HG02970 (cell line): ENCODE results near the gene LRP8.
"Not testable (repeated sequence)": the region's sequence is repeated elsewhere in the genome, so short reads cannot be mapped to it uniquely, and the experiment has no call there.

Experiments
- ATAC-seq: cut with Tn5 transposase; IDR thresholded peaks from one replicate; pipeline ENCODE4 v1.9.1; 2021; ENCODE audit warnings: mild to moderate bottlenecking, moderate library complexity, moderate number of reproducible peaks; ENCODE audit not compliant: unreplicated experiment, low FRiP score

LRP8 gene

DNA sequence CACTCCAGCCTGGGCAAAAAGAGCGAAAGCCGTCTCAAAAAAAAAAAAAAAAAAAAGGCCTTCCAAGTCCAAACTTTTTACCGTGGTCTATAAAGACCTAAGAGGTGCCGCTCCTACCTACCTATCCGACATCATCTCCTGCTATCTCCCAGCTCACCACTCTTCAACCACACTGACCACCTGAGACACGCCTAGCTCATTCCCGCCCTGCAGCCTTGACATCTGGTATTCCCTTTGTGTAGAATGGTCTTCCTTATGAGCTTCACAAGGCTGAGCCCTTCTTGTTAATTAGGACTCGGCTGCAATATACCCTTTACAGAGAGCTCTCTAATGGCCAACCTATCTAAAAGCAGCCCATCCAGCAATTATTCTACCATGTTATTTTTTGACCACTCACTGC is 90.2 kb downstream of the LRP8 start:
- no peak for ATAC-seq

DNA sequence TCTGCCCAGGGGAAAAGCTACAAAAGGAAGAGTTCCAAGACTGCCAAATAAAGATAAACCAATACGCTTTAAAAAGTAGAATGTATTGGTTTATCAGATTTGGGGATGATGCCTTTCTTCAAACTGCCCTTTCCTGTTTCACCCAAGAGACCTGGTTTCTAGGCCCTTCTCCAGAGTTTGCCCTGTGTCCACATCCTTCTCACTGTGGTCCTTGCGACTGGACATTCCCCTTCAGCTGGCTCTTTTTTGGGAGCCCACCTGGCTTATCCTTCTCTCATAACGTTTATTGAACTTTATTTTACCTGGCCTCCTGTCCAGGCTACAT is 106.9 kb downstream of the LRP8 start:
- no peak for ATAC-seq

DNA sequence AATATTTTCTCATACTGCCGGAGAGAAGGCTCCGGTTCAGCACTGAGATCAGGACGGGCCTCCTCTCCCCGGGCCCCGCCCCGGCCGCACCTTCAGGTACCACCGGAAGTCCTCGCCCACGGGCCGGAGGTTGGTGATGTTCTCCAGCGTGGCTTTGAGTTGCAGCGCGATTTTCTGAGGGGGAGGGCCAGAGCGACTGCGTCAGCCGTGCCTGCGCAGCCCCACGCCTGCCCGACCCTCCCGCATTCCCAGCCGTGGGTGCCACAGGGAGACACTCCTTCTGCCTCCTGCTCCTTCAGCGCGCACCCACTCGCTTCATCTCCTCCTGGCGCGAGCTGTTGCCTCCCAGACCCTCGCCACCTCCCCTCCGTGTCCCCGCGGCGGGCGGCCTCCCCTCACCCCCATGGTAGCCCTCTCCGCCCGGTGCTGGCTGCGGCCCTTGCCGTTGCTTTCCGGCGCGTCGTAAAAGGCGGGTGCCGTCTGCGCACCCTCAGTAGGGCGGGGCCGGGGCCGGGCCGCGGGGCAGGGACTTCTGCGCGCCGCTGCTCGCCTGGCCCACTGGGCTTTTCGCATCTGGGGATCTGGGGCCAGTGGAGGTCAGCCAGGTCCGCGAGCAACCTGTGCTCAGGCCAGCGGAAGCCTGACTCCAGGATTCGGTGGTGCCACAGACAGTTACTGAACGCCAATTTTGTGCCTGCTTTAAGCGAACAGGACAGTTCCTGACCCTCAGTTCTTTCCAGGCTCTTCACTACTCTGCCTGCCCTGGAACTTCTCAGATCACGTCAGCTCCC is 107.5 kb downstream of the LRP8 start, which contains the start of gene CZIB:
Gene CZIB (minus strand): TSS at position 464 of the 791 bp plus-strand sequence. CDS start 59 bp downstream, at position 405.
- ATAC-seq, result peak; percentile 93

DNA sequence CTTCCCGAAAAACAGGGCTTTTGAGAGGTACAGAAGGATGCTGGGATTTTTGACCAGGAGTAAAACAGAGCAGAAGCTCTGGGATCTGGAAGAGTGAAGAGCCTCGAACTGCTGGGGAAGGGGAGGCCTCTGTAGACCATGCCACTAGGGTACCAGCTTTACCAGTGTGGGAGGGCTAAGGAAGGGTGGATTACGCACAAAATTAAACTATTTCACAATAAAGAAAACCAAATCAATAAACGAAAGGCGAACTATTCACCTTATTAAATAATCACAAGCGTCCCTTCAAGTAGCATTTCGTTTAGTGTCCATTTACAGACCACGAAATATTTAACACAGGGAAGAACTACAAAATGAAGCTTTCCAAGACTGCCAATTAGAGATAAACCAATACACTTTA is 108.2 kb downstream of the LRP8 start:
- no peak for ATAC-seq

DNA sequence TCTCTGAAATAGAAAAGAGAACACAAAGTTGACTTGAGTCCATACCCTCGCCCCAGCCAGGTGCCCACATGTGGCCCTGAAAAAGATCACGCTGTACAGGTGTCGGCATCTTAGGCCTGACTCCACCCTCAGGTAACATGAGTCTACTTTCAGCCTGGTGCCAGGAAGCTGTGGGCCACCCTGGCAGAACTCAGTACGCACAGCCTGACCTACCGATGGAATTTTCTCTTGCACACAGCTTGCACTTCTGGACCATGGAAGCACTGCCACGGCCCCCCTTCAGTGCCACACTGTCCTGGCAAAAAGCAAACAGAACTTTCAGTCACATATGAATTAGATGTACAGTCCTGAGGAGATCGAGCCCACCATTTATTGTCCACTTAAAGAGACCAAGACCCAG is 109.7 kb downstream of the LRP8 start:
- no peak for ATAC-seq

DNA sequence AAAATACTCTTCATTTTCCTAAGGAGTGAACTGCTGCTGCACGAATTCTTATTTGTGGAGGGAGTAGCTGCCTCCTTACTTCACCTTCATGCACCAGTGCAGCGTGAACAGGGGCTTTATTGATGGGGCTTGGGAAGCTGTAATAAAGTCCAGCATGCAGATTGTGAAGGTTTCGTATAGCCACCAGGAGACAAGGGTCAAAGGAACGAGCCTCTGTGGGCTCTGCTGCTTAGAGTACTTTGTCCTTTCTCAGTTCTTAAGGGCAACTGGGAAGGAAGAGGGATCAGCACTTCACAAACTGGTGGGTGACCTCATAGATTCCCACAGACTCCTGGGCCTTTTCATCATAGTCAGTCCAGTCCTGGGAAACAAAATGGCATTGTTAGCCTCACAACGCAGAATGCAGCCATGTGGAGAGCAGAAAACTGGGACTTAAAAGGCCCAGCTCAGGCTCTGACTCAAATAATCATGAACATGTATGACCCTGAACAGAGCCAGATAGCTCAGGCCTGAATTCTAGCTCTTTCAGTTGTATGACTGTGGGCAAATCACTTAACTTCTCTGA is 113.4 kb downstream of the LRP8 start:
- ATAC-seq, result no peak

DNA sequence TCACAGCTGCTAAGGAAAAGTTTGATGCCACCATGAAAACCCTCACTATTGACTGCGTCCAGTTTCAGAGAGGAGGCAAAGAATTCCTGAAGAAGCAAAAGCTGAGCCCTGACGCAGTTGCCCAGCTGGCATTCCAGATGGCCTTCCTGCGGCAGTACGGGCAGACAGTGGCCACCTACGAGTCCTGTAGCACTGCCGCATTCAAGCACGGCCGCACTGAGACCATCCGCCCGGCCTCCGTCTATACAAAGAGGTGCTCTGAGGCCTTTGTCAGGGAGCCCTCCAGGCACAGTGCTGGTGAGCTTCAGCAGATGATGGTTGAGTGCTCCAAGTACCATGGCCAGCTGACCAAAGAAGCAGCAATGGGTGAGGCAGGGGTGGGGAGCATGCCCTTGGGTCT is 116.9 kb downstream of the LRP8 start:
- no peak for ATAC-seq

DNA sequence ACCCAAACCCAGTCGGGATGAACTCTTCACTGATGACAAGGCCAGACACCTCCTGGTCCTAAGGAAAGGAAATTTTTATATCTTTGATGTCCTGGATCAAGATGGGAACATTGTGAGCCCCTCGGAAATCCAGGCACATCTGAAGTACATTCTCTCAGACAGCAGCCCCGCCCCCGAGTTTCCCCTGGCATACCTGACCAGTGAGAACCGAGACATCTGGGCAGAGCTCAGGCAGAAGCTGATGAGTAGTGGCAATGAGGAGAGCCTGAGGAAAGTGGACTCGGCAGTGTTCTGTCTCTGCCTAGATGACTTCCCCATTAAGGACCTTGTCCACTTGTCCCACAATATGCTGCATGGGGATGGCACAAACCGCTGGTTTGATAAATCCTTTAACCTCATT is 117.5 kb downstream of the LRP8 start:
- ATAC-seq, result no peak

DNA sequence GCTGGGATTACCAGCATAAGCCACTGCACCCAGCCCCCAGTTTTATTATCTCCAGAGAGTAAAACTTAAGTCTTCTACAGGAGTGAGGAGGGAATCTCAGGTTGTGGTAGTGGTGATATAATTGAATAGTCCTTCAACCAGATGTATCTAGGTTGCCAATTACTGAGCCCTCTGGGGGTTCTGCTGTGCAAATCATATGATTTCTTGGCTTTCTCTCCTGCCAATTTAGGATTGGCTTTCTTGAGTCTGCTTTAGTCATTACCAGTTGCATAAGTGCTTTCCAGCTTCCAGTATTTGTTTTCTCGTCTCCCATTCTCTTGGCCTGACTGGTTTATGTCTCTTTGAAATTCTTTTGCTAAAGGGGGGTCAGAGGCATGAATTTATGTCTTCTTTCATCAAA is 120.1 kb downstream of the LRP8 start:
- no peak for ATAC-seq

DNA sequence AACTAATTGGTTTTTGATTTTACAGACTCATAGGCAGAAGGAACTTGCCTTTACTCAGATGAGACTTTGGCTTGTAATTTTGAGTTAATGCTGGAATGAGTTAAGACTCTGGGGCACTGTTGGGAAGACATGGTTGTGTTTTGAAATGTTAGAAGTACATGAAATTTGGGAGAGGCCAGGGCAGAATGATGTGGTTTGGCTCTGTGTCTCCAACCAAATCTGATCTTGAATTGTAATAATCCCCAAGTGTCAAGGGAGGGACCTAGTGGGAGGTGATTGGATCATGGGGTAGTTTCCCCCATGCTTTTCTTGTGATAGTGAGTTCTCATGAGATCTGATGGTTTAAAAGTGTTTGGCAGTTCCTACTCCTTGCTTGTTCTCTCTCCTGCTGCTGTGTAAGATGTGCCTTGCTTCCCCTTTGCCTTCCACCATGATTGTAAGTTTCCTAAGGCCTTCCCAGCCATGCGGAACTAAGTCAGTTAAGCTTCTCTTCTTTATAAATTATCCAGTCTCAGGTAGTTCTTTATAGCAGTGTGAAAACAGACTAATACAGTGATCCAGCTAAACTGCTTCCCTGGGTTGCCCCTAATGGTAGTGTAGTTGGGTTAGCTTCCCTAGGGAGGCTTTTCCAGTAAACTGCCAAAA is 121.0 kb downstream of the LRP8 start:
- ATAC-seq, result no peak

DNA sequence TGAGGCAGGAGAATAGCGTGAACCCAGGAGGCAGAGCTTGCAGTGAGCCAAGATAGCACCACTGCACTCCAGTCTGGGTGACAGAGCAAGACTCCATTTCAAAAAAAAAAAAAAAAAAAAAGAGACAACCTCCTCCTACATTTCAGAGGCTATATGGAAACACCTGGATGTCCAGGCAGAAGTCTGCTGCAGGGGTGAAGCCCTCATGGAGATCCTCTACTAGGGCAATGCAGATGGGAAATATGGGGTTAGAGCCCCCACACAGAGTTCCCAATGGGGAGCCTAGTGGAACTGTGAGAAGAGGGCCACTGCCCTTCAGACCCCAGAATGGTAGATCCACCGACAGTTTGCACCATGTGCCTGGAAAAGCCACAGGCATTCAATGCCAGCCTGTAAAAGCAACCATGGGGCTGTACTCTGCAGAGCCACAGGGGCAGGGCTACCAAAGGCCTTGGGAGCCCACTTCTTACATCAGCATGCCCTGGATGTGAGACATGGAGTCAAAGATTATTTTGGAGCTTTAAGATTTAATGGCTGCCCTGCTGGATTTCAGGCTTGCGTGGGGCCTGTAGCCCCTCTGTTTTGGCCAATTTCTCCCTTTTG is 121.7 kb downstream of the LRP8 start:
- ATAC-seq, result not testable (repeated sequence)

DNA sequence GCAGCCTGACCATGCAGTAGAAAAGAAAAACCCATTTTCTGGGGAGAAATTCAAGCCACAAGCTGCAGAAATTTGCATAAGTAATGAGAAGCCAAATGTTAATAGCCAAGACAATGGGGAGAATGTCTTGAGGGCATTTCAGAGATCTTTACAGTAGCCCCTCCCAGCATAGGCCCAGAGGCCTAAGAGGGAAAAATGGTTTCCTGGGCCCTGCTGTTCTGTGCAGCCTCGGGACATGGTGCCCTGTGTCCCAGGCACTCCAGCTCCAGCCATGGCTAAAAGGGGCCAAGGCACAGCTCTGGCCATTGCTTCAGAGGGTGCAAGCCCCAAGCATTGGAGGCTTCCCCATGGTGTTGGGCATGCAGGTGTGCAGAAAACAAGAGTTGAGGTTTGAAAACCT is 122.4 kb downstream of the LRP8 start:
- ATAC-seq, result not testable (repeated sequence)

DNA sequence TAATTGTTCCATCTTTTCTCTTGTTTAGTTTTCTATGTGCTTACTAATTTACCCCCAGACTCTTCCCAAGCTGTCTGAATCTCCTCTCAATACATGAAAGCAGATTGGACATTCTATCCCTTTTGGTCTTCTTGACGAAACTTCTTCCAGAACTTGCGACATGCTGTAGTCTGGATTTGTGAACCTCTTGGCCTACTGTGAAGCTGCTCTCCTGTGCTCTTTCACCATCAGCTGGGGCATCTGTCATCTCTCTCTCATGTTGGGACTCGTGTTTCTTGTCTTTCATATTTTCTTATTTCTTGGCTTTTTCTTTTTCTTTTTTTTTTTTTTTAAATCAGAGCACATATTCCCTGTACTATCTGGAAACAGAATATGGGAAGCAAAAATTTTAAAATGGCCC is 124.4 kb downstream of the LRP8 start:
- ATAC-seq, result no peak

DNA sequence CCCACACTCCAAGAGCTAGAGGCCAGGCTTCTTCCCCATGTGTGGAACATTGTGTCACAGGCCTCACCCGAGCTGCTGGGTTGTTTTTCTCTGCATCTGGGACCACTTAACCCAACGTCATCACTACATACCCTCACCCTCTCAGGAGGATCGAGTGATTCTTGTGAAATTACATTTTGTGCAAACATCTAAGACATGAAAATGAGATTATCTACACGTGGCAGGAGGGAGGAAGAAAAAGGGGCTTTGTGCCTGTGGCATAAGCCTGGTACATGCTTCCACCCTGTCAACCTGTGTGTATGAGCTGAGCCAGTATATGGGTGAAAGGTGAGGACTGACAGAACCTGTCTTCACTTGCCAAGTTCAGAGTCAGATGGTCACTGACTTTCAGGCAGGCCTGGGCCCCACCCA is 129.6 kb downstream of the LRP8 start:
- no peak for ATAC-seq

DNA sequence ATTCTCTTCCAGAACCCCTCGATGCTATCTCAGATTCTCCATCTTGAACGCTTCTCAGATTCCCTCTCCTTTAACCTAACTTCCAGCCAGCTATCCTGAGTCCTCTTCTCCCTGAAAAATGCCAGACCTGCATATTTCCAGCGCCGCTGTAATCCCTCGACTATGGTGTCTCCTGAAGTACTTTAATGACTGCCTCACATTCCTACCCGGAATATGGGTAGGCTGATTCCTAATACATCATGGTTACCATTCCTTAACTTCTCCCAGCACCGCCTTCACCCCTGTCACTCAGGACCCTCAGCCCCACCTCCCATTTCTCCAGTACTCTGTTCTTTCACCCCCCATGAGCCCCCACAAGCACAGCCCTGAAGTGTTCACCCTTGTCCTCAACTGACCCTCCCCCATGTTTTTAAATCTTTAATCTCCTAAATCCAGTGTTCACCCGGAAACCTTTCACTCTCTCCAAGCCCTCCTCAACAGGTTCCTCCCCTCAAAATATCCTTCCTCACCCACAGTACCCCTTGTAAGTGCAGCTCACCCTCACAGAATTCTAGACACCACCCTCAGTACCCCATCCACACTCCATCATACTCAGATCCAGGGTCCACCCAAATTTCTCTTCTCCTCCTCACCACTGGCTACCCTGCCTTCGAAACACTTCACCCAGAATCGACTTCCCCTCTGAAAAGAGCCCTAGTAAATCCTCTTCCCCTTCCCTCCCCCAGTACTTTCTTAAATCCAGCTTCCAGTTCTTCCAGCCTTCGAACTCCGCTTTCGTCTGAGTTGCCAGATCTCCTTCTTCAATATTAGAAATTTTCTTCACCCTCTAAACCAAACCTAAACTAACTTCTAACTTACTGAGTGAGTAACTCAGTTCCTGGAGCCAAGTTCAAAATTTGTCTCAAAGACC is 130.3 kb downstream of the LRP8 start:
- peak; percentile 4 for ATAC-seq

DNA sequence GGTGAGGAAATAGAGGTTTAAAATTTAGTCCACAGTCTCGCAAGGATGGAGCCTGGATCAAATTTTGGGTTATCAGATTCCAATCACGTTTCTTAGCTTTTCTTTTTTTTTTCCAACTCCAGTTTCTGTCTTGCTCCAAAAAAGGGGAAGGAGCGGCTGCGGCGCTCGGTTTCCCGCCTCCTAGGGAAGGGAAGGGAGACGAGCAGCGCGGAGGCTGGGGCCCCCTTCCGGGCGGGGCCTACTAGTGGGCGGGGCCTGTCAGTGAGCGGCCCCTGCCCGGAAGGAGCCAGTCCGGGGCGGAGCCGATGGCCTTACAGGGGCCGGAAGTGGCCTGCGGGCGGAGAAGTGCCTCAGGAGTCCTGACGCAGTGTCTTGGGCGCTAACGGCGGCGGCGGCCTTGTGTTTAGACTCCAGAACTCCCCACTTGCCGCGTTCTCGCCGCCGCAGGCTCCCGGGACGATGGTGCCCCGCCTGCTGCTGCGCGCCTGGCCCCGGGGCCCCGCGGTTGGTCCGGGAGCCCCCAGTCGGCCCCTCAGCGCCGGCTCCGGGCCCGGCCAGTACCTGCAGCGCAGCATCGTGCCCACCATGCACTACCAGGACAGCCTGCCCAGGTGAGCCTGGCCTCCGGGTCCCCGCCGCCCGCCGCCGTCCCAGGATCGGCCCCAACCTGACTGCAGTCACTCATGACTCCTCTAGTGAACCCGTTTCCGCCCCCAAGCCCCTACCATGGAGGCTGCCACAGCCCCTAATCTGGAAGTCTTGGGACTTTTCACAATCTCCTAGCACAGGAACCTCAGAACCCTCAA is 131.2 kb downstream of the LRP8 start, which contains the start of gene CPT2:
Gene CPT2 (plus strand): TSS at position 340 of the 806 bp plus-strand sequence. CDS start 120 bp downstream, at position 460.
- peak; percentile 97 for ATAC-seq

DNA sequence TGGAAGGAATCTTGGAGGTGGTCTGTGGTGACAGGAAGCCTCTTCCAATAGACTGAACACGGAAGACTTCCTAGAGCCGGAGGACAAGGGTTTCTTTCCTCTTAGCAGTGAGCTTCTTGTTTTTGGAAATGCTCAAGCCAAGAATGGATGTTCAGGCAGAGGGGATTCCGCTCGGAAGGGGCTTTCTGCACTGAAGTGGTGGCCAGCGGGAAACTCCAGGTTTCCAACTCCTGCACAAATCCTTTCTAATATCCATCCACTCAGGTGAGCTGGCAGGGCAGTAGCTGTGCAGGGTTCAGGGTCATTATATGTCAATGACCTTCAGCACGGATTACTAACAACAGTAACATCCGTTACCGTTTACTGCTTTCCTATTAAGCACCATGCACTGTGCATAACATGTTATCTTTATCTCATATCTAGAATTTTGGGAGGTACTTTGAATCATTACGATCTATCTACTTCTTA is 131.8 kb downstream of the LRP8 start:
- no peak for ATAC-seq

DNA sequence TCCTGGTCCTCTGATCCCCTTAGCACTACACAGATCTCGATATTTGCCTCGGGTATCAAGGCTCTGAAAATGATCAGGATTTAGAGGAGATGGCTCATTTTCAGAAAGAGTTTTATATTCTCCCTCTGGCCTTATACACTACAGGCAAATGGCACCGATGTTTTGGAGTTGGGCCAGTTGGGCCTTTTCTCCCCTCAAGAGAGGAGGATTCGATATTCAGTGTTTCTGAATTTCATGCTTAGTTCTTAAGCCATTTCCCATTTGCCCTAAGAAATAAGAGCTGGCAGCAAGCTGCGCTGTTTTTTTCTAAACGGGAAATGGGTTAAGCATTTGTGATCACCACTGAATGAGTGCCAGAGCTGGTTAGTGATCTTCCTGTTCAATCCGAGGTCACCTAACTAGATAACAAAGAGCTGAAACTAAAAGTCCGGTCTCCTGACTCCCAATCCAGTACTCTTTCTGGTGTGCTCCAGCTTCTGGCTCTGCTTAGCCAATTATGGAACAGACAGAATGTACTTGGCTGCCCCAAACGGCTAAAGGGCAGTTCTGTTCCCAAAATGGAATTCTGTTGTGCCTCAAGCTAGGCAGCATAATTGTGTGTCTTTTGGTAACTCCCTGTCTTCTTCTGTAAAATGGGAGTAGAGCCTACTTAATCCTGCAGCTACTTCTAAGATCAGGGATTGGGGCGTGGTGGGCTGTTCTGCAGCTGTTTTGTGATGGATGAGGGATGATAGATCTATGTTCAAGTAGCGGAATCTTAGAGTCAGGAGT is 132.4 kb downstream of the LRP8 start:
- ATAC-seq, result no peak
